GM21381 (cell line): ENCODE data around the gene LRP1B.
"Not testable (repeated sequence)": the region's sequence is repeated elsewhere in the genome, so short reads cannot be mapped to it uniquely, and the experiment has no call there.

Experiments used
- ATAC-seq: cut with Tn5 transposase; IDR thresholded peaks from one replicate; pipeline ENCODE4 v1.9.1; 2021; ENCODE audit warnings: mild to moderate bottlenecking, moderate library complexity; ENCODE audit not compliant: unreplicated experiment

LRP1B gene

GRCh38 chr2:140436936-140437335, 1693.9 kb downstream of the LRP1B start:
- no peak for ATAC-seq

GRCh38 chr2:140427033-140427432, 1703.8 kb downstream of the LRP1B start:
- not testable (repeated sequence) for ATAC-seq

GRCh38 chr2:140424471-140424870, 1706.3 kb downstream of the LRP1B start:
- ATAC-seq = no peak

- no peak for ATAC-seq
Observed at GRCh38 chr2:140422759-140423158, 1708.1 kb downstream of the LRP1B start.

- ATAC-seq = no peak
Observed at GRCh38 chr2:140417504-140417903, 1713.3 kb downstream of the LRP1B start.

GRCh38 chr2:140416577-140416976, 1714.2 kb downstream of the LRP1B start:
- ATAC-seq = no peak

- not testable (repeated sequence) for ATAC-seq
Observed at GRCh38 chr2:140415035-140415434, 1715.8 kb downstream of the LRP1B start.

GRCh38 chr2:140410695-140411094, 1720.1 kb downstream of the LRP1B start:
- no peak for ATAC-seq

GRCh38 chr2:140401056-140401455, 1729.8 kb downstream of the LRP1B start:
- ATAC-seq = no peak

GRCh38 chr2:140392824-140393223, 1738.0 kb downstream of the LRP1B start:
- ATAC-seq = no peak

- ATAC-seq = no peak
Observed at GRCh38 chr2:140384946-140385345, 1745.9 kb downstream of the LRP1B start.

GRCh38 chr2:140383781-140384180, 1747.0 kb downstream of the LRP1B start:
- no peak for ATAC-seq

GRCh38 chr2:140376686-140377085, 1754.1 kb downstream of the LRP1B start:
- no peak for ATAC-seq

GRCh38 chr2:140363131-140363530, 1767.7 kb downstream of the LRP1B start:
- no peak for ATAC-seq

GRCh38 chr2:140362361-140362760, 1768.5 kb downstream of the LRP1B start:
- no peak for ATAC-seq

- no peak for ATAC-seq
Observed at GRCh38 chr2:140359056-140359771, 1771.6 kb downstream of the LRP1B start.

- no peak for ATAC-seq
Observed at GRCh38 chr2:140356697-140357096, 1774.1 kb downstream of the LRP1B start.

- ATAC-seq = no peak
Observed at GRCh38 chr2:140355511-140356090, 1775.2 kb downstream of the LRP1B start.

GRCh38 chr2:140354544-140354943, 1776.3 kb downstream of the LRP1B start:
- ATAC-seq = no peak

GRCh38 chr2:140353541-140353940, 1777.3 kb downstream of the LRP1B start:
- no peak for ATAC-seq

GRCh38 chr2:140351692-140352091, 1779.1 kb downstream of the LRP1B start:
- ATAC-seq = no peak

- no peak for ATAC-seq
Observed at GRCh38 chr2:140349695-140350094, 1781.1 kb downstream of the LRP1B start.

GRCh38 chr2:140348826-140349225, 1782.0 kb downstream of the LRP1B start:
- no peak for ATAC-seq
